Measurements from ENCODE around the gene CUX1. TPM values are rescaled to one million over a fixed set of nuclear protein-coding genes. Genes with fewer than 3 reads are reported as not detected.

CUX1 gene
- total RNA-seq, 4 donors from 2014 or later: 52.5 to 93.6 (median 63.7) TPM

DNA sequence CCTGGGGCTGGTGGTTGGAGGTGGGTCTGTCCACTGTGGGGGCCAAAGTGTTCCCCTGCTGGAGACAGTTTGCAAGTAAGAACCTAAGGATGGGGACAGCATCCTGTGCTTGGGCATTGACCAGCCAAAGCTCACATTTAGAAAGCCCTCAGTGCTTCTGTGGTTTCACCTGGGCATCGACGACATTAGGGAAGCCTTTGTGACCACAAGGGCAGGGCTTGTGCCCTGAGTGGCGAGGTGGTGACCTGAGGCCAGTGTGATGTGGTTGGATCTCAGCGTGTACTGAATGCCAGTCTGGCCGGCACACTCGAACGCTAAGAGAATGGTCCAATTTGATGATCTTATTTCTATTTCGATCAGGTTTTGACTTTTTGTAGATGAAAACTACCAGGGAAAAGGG lies 437.1 kb downstream of the CUX1 start:
- TF ChIP-seq POLR2A (IDR thresholded peaks at IDR 0.05): no peak
- TF ChIP-seq EP300 (IDR thresholded peaks at IDR 0.05): no peak
- no peak for TF ChIP-seq POLR2AphosphoS5 (IDR thresholded peaks at IDR 0.05)
- TF ChIP-seq, protein P1, sequence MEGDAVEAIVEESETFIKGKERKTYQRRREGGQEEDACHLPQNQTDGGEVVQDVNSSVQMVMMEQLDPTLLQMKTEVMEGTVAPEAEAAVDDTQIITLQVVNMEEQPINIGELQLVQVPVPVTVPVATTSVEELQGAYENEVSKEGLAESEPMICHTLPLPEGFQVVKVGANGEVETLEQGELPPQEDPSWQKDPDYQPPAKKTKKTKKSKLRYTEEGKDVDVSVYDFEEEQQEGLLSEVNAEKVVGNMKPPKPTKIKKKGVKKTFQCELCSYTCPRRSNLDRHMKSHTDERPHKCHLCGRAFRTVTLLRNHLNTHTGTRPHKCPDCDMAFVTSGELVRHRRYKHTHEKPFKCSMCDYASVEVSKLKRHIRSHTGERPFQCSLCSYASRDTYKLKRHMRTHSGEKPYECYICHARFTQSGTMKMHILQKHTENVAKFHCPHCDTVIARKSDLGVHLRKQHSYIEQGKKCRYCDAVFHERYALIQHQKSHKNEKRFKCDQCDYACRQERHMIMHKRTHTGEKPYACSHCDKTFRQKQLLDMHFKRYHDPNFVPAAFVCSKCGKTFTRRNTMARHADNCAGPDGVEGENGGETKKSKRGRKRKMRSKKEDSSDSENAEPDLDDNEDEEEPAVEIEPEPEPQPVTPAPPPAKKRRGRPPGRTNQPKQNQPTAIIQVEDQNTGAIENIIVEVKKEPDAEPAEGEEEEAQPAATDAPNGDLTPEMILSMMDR (IDR thresholded peaks at IDR 0.05): no peak
- DNase-seq (ENCODE audit: low spot score in 2 of 2): no peak
- Histone ChIP-seq H3K36me3 (peaks cover 5% of the 10 kb centered on the region), H3K4me3 (no peak overlapping the region), H3K27ac (no peak overlapping the region), H3K4me1 (no peaks in the 10 kb centered on the region), H3K9me3 (no peaks in the 10 kb centered on the region), H3K27me3 (no peaks in the 10 kb centered on the region)
- 77% methylated on average over 8 of the region's 8 CpGs for WGBS

DNA sequence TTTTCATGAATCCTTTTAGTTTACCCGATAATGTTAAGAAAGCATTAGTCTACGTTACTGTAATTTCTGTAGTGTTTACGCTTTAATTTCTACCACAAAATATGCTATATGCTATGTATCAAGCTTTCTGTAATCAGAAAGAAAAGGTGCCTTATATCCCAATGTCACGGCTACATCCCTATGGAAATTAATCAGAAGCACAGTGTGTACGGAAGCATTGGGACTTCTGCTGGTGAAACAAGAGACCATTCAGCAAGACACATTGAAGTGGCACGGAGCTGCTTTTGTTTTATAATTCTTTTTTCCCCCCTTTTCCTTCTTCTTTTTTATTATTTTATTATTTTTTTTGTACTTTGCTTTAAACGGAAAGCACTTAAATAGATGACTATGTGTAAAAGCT lies 438.1 kb downstream of the CUX1 start:
- Histone ChIP-seq H3K36me3 (no peaks in the 10 kb centered on the region), H3K9me3 (no peaks in the 10 kb centered on the region), H3K27me3 (no peaks in the 10 kb centered on the region), H3K4me3 (no peak overlapping the region), H3K4me1 (no peaks in the 10 kb centered on the region), H3K27ac (no peak overlapping the region)
- TF ChIP-seq POLR2A (IDR thresholded peaks at IDR 0.05) (no peak), EP300 (IDR thresholded peaks at IDR 0.05) (no peak), POLR2AphosphoS5 (IDR thresholded peaks at IDR 0.05) (no peak)
- TF ChIP-seq, protein P1 (IDR thresholded peaks at IDR 0.05): no peak
- 94% methylated on average over 7 of the region's 7 CpGs for WGBS
- DNase-seq (ENCODE audit: low spot score in 2 of 2): no peak

DNA sequence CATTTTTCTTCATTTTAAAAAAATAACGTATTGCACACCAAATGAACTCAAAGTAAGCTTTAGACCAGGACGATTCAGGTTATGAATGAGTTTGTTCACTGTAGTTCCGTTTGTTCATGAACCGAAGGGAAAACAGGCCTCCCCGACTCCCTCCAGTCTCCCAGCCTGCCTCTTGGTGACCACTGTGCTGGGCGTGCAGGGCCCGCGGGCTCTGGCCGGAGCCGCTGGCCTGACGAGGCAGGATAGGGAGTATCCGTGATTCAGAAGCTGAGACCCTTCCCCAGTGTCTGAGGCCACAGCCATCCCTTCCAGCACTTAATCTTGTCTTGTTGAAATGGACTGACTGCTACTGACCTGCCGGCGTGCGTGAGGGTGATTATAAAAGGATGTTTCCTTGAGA lies 438.5 kb downstream of the CUX1 start:
- Histone ChIP-seq H3K9me3 (no peaks in the 10 kb centered on the region), H3K27me3 (no peaks in the 10 kb centered on the region), H3K4me1 (no peaks in the 10 kb centered on the region), H3K36me3 (no peaks in the 10 kb centered on the region), H3K27ac (no peak overlapping the region), H3K4me3 (no peak overlapping the region)
- no peak for DNase-seq (ENCODE audit: low spot score in 2 of 2)
- 92% methylated on average over 15 of the region's 15 CpGs for WGBS
- TF ChIP-seq, protein P1 (IDR thresholded peaks at IDR 0.05): no peak
- TF ChIP-seq EP300 (IDR thresholded peaks at IDR 0.05) (no peak), POLR2A (IDR thresholded peaks at IDR 0.05) (no peak), POLR2AphosphoS5 (IDR thresholded peaks at IDR 0.05) (no peak)

DNA sequence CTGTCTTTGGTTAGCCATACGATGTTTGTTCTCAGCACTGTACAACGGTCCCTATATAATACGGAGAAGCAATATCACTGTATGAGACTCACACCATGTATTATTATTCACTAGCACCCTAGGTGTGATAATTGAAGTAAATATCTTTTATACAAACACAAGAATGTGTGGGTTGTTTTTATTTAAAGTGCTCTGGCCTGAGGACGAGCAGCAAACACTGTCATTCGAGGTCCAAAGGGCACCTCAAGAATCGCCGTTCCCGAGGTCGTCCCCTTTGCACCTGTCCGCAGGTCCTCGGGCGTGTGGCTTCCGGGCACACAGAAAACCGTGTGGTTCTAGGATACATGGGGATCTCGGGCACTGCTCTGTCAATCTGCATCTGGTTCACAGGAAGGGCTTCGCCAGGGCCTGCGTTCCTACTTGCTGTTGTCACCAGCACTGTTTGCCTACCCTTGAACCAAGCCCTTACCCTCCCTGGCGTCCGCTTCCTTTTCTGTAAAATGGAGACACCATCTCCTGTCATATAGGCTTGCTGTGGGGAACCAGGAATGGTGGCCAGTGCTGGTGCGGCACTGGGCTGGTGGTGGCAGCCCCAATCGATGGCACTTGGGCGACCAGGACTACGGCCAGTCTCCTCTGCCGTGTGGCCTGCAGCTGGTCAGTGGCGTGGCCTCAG lies 440.8 kb downstream of the CUX1 start:
- no peak for TF ChIP-seq EP300 (IDR thresholded peaks at IDR 0.05)
- no peak for TF ChIP-seq POLR2A (IDR thresholded peaks at IDR 0.05)
- Histone ChIP-seq H3K4me3 (no peak overlapping the region), H3K9me3 (no peaks in the 10 kb centered on the region), H3K36me3 (no peaks in the 10 kb centered on the region), H3K27me3 (no peaks in the 10 kb centered on the region), H3K4me1 (no peaks in the 10 kb centered on the region), H3K27ac (no peak overlapping the region)
- WGBS: 92% methylated on average over 25 of the region's 25 CpGs
- DNase-seq (ENCODE audit: low spot score in 2 of 2): no peak

DNA sequence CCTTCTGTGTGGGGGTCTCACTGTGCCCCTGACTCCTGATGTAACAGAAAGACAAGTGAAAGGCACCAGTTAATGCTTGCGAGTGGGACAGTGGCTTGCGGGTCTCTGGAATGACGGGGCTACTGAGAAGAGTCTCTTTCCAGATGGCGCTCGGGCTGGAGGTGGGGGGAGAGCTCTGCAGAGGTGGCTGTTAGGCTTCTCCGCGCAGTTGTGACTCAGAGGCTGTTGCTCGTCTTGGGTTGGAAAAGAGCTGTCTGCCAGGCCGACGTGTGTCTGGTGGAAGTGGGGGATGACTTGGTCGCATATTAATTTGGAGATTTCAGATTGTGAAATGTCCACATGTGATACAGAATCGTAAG lies 441.3 kb downstream of the CUX1 start:
- Histone ChIP-seq H3K27ac (no peak overlapping the region), H3K4me3 (no peak overlapping the region), H3K4me1 (no peaks in the 10 kb centered on the region), H3K27me3 (no peaks in the 10 kb centered on the region), H3K36me3 (no peaks in the 10 kb centered on the region), H3K9me3 (no peaks in the 10 kb centered on the region)
- no peak for TF ChIP-seq POLR2A (IDR thresholded peaks at IDR 0.05)
- TF ChIP-seq EP300 (IDR thresholded peaks at IDR 0.05): no peak
- TF ChIP-seq, protein P1 (IDR thresholded peaks at IDR 0.05): no peak
- no peak for TF ChIP-seq POLR2AphosphoS5 (IDR thresholded peaks at IDR 0.05)
- DNase-seq (ENCODE audit: low spot score in 2 of 2): no peak
- 79% methylated on average over 12 of the region's 12 CpGs for whole genome bisulfite sequencing

DNA sequence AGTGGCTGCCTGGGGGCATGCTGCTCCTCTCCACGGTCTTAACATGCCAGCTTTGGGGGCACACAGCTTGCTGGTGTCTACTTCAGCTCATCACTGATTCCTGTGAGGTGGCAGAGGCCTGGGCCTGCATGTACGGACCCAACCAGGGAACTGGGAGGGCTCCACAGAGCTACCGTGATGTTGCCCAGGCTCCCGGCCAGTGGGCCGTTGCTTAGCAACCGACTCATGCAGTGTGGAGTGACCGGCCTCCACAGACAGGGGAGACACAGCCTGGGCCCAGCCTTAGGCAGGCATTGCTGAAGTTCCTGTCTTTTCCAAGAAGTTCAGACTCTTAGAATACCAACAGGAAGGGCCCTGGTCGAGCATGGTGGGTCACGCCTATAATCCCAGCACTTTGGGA lies 443.4 kb downstream of the CUX1 start:
- H3K4me1 ChIP-seq: no peaks in the 10 kb centered on the region
- WGBS: 57% methylated on average over 9 of the region's 9 CpGs
- no peaks in the 10 kb centered on the region for H3K9me3 ChIP-seq
- H3K4me3 ChIP-seq: no peak overlapping the region
- no peaks in the 10 kb centered on the region for H3K36me3 ChIP-seq
- no peak overlapping the region for H3K27ac ChIP-seq
- H3K27me3 ChIP-seq: no peaks in the 10 kb centered on the region
- DNase-seq (ENCODE audit: low spot score in 2 of 2): no peak
- no peak for TF ChIP-seq EP300 (IDR thresholded peaks at IDR 0.05)

All from suprapubic skin (tissue), 4 donors.